ENCODE measurements around the gene MAP1S.

Gene MAP1S

DNA sequence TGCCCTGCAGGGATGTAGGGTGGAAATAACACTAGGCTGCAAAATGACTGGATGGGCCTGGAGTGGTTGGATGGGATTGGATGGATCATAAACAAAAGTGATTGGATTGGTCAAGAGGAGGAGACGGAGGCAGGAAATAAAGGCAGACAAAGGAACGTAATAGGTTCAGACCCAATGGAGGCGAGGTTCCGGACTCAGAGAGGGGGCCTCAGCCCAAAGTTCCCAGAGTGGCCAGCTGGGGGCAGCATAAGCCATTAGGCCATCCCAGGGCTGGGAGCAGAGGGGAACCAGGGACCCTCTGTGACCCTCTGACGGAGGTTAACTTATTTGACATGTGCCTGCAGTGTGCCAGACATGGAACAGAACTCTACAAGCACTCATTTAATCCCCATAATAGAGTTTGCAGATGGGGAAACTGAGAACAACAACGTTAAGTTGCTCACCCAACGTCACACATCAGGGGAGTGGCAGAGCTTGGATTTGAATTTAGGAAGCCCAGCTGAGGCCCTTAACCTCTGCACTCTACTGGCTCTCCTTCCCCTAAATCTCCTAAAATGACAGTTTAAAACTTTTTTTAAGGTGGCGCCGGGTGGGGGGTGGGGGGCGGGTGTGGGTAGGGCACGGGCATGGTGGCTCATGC is 15.3 kb upstream of the MAP1S start:
- Histone ChIP-seq H3K9me3 (ENCODE audit: control insufficient read depth, low read length) (no peaks in the 10 kb centered on the region), H3K36me3 (ENCODE audit: control insufficient read depth, insufficient read depth, low read length) (no peaks in the 10 kb centered on the region), H3K4me1 (no peaks in the 10 kb centered on the region), H2AFZ (no peak overlapping the region), H3K27me3 (ENCODE audit: control insufficient read depth, insufficient read depth, low read length) (no peaks in the 10 kb centered on the region), H3K79me2 (no peaks in the 10 kb centered on the region), H3K4me3 (ENCODE audit: low read depth, low read length) (no peak overlapping the region), H3K4me2 (ENCODE audit: low read length) (no peak overlapping the region), H3K27ac (no peak overlapping the region), H3K9ac (no peak overlapping the region)
- TF ChIP-seq, protein P1, sequence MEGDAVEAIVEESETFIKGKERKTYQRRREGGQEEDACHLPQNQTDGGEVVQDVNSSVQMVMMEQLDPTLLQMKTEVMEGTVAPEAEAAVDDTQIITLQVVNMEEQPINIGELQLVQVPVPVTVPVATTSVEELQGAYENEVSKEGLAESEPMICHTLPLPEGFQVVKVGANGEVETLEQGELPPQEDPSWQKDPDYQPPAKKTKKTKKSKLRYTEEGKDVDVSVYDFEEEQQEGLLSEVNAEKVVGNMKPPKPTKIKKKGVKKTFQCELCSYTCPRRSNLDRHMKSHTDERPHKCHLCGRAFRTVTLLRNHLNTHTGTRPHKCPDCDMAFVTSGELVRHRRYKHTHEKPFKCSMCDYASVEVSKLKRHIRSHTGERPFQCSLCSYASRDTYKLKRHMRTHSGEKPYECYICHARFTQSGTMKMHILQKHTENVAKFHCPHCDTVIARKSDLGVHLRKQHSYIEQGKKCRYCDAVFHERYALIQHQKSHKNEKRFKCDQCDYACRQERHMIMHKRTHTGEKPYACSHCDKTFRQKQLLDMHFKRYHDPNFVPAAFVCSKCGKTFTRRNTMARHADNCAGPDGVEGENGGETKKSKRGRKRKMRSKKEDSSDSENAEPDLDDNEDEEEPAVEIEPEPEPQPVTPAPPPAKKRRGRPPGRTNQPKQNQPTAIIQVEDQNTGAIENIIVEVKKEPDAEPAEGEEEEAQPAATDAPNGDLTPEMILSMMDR (IDR thresholded peaks at IDR 0.05), result peak; percentile 85

DNA sequence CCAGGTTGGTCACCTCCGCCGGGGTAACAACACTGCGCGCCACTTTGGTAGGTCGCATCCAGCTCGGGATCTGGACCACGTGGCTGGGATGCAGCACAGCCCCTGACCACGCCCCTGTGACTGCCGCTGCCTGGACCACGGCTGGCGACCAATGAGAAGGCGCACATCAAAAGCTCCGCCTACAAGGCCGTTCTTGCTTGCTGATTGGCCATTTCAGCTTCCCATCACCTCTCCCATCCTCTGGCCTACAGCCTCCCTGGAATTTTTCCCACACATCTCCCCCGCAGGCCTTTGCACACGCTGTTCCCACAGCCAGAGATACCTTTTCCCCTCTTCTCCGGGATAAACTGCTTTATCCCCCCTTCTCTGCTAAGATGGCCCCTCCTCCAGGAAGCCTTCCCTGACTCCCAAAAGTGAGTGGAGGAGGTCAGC is 12.5 kb upstream of the MAP1S start:
- Histone ChIP-seq H3K27ac (no peak overlapping the region), H3K4me1 (no peaks in the 10 kb centered on the region), H2AFZ (no peak overlapping the region), H3K79me2 (no peaks in the 10 kb centered on the region), H3K4me2 (ENCODE audit: low read length) (no peak overlapping the region), H3K36me3 (ENCODE audit: control insufficient read depth, insufficient read depth, low read length) (no peaks in the 10 kb centered on the region), H3K4me3 (ENCODE audit: low read depth, low read length) (no peak overlapping the region), H3K9ac (no peak overlapping the region), H3K27me3 (ENCODE audit: control insufficient read depth, insufficient read depth, low read length) (no peaks in the 10 kb centered on the region), H3K9me3 (ENCODE audit: control insufficient read depth, low read length) (no peaks in the 10 kb centered on the region)
- TF ChIP-seq, protein P1 (IDR thresholded peaks at IDR 0.05), result no peak

DNA sequence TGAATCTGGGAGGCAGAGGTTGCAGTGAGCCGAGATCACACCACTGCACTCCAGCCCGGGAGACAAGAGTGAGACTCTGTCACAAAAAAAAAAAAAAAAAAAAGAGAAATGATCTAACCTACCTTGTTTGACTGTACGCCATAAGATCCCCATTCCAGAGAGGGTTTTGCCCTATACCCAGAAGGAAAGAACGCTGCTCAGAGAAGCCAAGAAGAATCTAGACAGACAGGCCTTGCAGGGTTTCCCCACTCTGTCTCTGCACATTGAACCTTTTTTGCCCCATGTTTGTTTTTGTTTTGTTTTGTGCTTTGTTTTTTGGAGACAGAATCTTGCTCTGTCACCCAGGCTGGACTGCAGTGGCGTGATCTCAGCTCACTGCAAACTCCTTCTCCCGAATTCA is 7.4 kb upstream of the MAP1S start:
- Histone ChIP-seq H3K4me3 (ENCODE audit: low read depth, low read length) (no peak overlapping the region), H3K4me2 (ENCODE audit: low read length) (no peak overlapping the region), H3K9me3 (ENCODE audit: control insufficient read depth, low read length) (no peaks in the 10 kb centered on the region), H3K27ac (no peak overlapping the region), H3K27me3 (ENCODE audit: control insufficient read depth, insufficient read depth, low read length) (no peaks in the 10 kb centered on the region), H3K4me1 (no peaks in the 10 kb centered on the region), H3K79me2 (no peaks in the 10 kb centered on the region), H2AFZ (no peak overlapping the region), H3K9ac (no peak overlapping the region), H3K36me3 (ENCODE audit: control insufficient read depth, insufficient read depth, low read length) (no peaks in the 10 kb centered on the region)
- TF ChIP-seq, protein P1 (IDR thresholded peaks at IDR 0.05), result no peak

DNA sequence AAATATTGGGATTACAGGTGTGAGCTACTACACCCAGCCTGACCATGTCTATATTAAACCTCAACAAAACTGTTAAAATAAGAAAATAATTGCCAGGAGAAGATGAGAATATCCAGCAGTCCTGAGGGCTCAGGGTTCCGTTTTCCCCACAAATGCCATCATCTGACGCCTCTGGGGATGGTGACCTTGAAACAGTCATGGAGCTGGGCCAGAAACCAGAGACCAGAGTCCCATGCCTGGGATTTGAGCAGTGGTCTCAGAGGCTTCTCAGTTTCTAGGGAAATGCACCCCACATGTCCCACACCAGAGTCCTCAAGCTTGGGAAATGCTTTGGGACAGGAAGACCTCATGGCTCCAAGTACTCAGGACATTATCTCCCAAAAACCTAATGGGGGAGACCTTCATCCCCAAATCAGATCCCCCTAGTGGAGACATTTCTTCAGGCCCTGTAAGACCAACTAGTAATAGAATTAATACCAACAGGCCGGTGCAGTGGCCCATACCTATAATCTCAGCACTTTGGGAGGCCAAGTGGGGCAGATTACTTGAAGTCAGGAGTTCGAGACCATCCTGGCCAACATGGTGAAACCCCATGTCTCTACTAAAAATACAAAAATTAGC is 2.9 kb upstream of the MAP1S start:
- Histone ChIP-seq H3K27me3 (ENCODE audit: control insufficient read depth, insufficient read depth, low read length) (no peaks in the 10 kb centered on the region), H3K9me3 (ENCODE audit: control insufficient read depth, low read length) (no peaks in the 10 kb centered on the region), H3K4me3 (ENCODE audit: low read depth, low read length) (no peak overlapping the region), H3K4me2 (ENCODE audit: low read length) (no peak overlapping the region), H3K27ac (no peak overlapping the region), H3K79me2 (peaks cover 15% of the 10 kb centered on the region), H3K9ac (no peak overlapping the region), H3K36me3 (ENCODE audit: control insufficient read depth, insufficient read depth, low read length) (no peaks in the 10 kb centered on the region), H3K4me1 (peaks cover 13% of the 10 kb centered on the region), H2AFZ (no peak overlapping the region)
- TF ChIP-seq, protein P1 (IDR thresholded peaks at IDR 0.05), result no peak

DNA sequence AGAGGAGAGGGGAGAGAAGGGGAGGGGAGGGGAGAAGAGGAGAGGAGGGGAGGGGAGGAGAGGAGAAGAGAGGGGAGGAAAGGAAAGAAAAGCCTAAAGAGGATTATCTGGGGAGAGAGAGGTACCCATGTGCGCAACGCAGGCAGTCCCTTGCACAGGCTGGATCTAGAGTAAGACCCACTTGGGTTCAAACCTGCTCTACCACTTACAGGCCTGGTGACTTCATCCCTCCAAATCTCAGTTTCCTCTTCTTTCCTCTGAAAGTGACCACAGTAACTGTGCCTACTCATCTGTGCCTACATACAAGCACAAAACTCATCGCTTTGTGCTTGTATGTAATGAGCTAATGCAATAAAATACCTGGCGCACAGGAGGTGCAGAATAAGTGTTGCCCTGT is 732 bp upstream of the MAP1S start:
- no peaks in the 10 kb centered on the region for H3K36me3 ChIP-seq (ENCODE audit: control insufficient read depth, insufficient read depth, low read length)
- no peaks in the 10 kb centered on the region for H3K27me3 ChIP-seq (ENCODE audit: control insufficient read depth, insufficient read depth, low read length)
- peaks cover 15% of the 10 kb centered on the region for H3K79me2 ChIP-seq
- TF ChIP-seq, protein P1 (IDR thresholded peaks at IDR 0.05), result no peak
- H3K9me3 ChIP-seq (ENCODE audit: control insufficient read depth, low read length), result no peaks in the 10 kb centered on the region
- no peak overlapping the region for H3K4me3 ChIP-seq (ENCODE audit: low read depth, low read length)
- H3K9ac ChIP-seq, result no peak overlapping the region
- no peak overlapping the region for H3K4me2 ChIP-seq (ENCODE audit: low read length)
- H2AFZ ChIP-seq, result no peak overlapping the region
- peaks cover 13% of the 10 kb centered on the region for H3K4me1 ChIP-seq
- H3K27ac ChIP-seq, result no peak overlapping the region

All from parathyroid adenoma (tissue), 2 donors.